ENCODE measurements around the gene SLC2A1. TPM values are rescaled to one million over a fixed set of nuclear protein-coding genes. Genes with fewer than 3 reads are reported as not detected.

Gene SLC2A1
- total RNA-seq, 1 experiment from 2014 or later = 245 TPM

DNA sequence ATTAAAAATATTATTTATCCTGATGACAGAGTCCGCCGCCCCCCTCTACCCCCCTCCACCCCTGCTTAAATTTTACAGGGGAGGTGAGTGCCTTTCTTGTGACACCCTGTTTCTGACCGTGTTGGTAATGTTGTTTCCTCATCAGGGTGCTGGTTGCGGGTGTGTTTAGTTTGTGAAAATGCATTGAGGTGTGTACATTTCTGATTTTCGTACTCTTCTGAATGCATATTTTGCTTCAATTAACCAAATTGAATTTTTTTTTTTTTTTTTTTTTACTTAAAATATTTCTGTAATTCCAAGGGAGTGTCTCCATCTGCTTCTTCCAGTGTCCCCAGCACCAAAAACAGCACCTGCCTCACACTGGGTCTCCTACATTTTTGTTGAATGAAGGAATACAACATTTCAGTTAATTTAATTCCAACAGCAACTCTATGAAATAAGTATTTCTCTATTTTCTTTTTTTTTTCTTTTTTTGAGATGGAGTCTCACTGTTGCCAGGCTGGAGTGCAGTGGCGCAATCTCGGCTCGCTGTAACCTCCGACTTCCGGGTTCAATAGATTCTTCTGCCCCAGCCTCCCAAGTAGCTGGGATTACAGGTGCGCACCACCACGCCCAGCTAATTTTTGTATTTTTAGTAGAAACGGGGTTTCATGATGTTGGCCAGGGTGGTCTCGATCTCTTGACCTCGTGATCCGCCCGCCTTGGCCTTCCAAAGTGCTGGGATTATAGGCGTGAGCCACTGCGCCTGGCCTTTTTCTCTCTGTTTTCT lies 5.6 kb upstream of the SLC2A1 start:
- Histone ChIP-seq H3K4me1 (ENCODE audit: insufficient read depth, low read length) (peaks cover 80% of the 10 kb centered on the region), H3F3A (ENCODE audit: low read length, unreplicated experiment) (peaks cover 6% of the 10 kb centered on the region), H3K27ac (ENCODE audit: low read length) (peak overlapping the region; percentile 75), H3K79me2 (ENCODE audit: low read length) (peaks cover 31% of the 10 kb centered on the region), H3K4me2 (ENCODE audit: low read length) (peak overlapping the region; percentile 65), H3K9me3 (ENCODE audit: low read length) (no peaks in the 10 kb centered on the region), H2AFZ (ENCODE audit: low read length) (no peak overlapping the region), H3K4me3 (ENCODE audit: low read length) (no peak overlapping the region), H3K9ac (ENCODE audit: low read length) (peak overlapping the region; percentile 50), H3K27me3 (ENCODE audit: low read length) (no peaks in the 10 kb centered on the region), H3K9me2 (replicated peaks; ENCODE audit: low read length) (no peaks in the 10 kb centered on the region), H3K36me3 (ENCODE audit: low read depth, low read length) (no peaks in the 10 kb centered on the region), H4K20me1 (ENCODE audit: low read length) (no peaks in the 10 kb centered on the region)
- DNase-seq (no peak), ATAC-seq (no peak)
- BruUV-seq (replicated peaks) = no TSS peak
- POLR2A ChIA-PET (ENCODE audit: unreplicated experiment) = no interaction called here
- no peak for TF ChIP-seq EZH2phosphoT487 (IDR thresholded peaks at IDR 0.05; ENCODE audit: borderline replicate concordance, low read length)
- no peak for TF ChIP-seq EZH2 (IDR thresholded peaks at IDR 0.05; ENCODE audit: low read length, unreplicated experiment)
- no peak for TF ChIP-seq CTCF (conservative IDR thresholded peaks at IDR 0.05; ENCODE audit: low read depth, low read length)
- intact Hi-C loops (cut with micrococcal nuclease) = no loop called here
- CTCF ChIA-PET = interaction anchor here (0.7 to 1.0 kb wide), 3 partner anchors 41 to 109 kb away, joined by 3 to 5 read pairs (median 3); no protein-coding TSS in a partner anchor

DNA sequence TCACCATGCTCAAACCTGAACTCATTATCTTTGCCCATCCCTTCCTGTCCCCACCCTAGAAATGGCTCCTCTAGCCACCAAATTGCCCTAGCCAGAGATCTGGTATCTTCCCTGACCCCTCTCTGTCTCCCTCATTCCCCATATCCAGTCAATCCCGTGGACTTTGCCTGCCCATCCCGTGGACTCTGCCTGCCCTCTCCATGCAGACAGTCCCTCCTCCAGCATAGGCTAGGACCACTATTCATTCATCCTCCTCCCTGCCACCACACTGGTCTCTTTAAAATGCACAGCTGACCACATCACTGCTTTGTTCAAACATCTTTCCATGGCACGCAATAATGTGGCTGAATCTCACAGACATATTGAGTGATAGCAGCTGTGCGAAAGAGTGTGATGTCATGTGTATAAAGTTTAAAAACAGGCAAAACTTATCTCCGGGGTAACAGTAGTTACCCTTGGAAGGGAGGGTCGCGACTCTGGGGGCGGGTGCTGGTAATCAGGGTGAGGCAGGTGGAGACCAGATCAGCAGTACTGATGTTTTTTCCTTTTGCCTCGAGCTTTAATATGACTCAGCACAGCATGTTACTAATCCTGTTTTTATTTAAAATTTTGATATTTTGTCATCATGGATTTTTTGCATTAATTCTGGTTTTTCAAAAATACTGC lies 4.8 kb upstream of the SLC2A1 start:
- TF ChIP-seq EZH2 (IDR thresholded peaks at IDR 0.05; ENCODE audit: low read length, unreplicated experiment) (no peak), EZH2phosphoT487 (IDR thresholded peaks at IDR 0.05; ENCODE audit: borderline replicate concordance, low read length) (no peak), CTCF (conservative IDR thresholded peaks at IDR 0.05; ENCODE audit: low read depth, low read length) (no peak)
- no peak overlapping the region; the same call in 1 of the 2 replicates for H3K4me3 ChIP-seq (ENCODE audit: low read length)
- H3K27me3 ChIP-seq (ENCODE audit: low read length) = no peaks in the 10 kb centered on the region
- 0 out of 2 replicates have a peak overlapping the region, but pooled peaks have one; percentile 27 for H2AFZ ChIP-seq (ENCODE audit: low read length)
- peak overlapping the region; percentile 50 for H3K9ac ChIP-seq (ENCODE audit: low read length)
- no peaks in the 10 kb centered on the region for H4K20me1 ChIP-seq (ENCODE audit: low read length)
- DNase-seq (peak; percentile 53), ATAC-seq (peak; percentile 3; the same call in 1 of the 2 replicates)
- POLR2A ChIA-PET (ENCODE audit: unreplicated experiment) = no interaction called here
- peaks cover 80% of the 10 kb centered on the region for H3K4me1 ChIP-seq (ENCODE audit: insufficient read depth, low read length)
- H3K9me3 ChIP-seq (ENCODE audit: low read length) = no peaks in the 10 kb centered on the region
- intact Hi-C loops (cut with micrococcal nuclease) = no loop called here
- no TSS peak for BruUV-seq (replicated peaks)
- no peaks in the 10 kb centered on the region for H3K9me2 ChIP-seq (replicated peaks; ENCODE audit: low read length)
- H3K4me2 ChIP-seq (ENCODE audit: low read length) = peak overlapping the region; percentile 65
- CTCF ChIA-PET = interaction anchor here (0.7 to 1.0 kb wide), 3 partner anchors 41 to 110 kb away, joined by 3 to 5 read pairs (median 3); no protein-coding TSS in a partner anchor
- H3K27ac ChIP-seq (ENCODE audit: low read length) = peak overlapping the region; percentile 75
- H3K79me2 ChIP-seq (ENCODE audit: low read length) = peaks cover 37% of the 10 kb centered on the region
- no peaks in the 10 kb centered on the region for H3K36me3 ChIP-seq (ENCODE audit: low read depth, low read length)
- H3F3A ChIP-seq (ENCODE audit: low read length, unreplicated experiment) = peaks cover 6% of the 10 kb centered on the region
